Bronchial epithelial cell (primary cell): ENCODE results near the gene SFRP5. TPM values are rescaled to one million over a fixed set of nuclear protein-coding genes. Genes with fewer than 3 reads are reported as not detected.
A peak's percentile ranks its signal among the peaks of the same experiment; 100 is the strongest.

Source experiments
- DNase-seq: peaks from one replicate; pipeline ENCODE4 v3.0.0-alpha.2; 2010; ENCODE audit warnings: low read depth
- FAIRE-seq: peaks from 2 replicates; lab custom pipeline; 2011; peaks lifted over from hg19 to GRCh38; lab: Jason Lieb, UNC
- H3K27me3 ChIP-seq: 2 replicates; pipeline ENCODE4 v1.5.1; 2011; ENCODE audit warnings: low read length; ENCODE audit not compliant: control insufficient read depth, insufficient read depth
- H3K36me3 ChIP-seq: 2 replicates; pipeline ENCODE4 v1.5.1; 2011; ENCODE audit warnings: low read length; ENCODE audit not compliant: control insufficient read depth, insufficient read depth
- H3K4me3 ChIP-seq: 2 replicates; pipeline ENCODE4 v1.5.1; 2011; ENCODE audit warnings: mild to moderate bottlenecking, low read depth, low read length, control low read depth
- CTCF ChIP-seq: IDR thresholded peaks from 2 replicates; pipeline ENCODE4 v1.5.1; 2011; ENCODE audit warnings: mild to moderate bottlenecking, moderate library complexity, low read length, control low read depth, inconsistent platforms; ENCODE audit not compliant: insufficient read depth, severe bottlenecking
- total RNA-seq: library from RNA; depleted of rRNA; stranded (reverse); fragments of >200 nt; gene quantifications from 2 replicates; pipeline ENCODE4 v1.2.1, GENCODE V29; 2014

SFRP5 gene
- total RNA-seq, 1 donor from 2014 or later, result not detected

DNA sequence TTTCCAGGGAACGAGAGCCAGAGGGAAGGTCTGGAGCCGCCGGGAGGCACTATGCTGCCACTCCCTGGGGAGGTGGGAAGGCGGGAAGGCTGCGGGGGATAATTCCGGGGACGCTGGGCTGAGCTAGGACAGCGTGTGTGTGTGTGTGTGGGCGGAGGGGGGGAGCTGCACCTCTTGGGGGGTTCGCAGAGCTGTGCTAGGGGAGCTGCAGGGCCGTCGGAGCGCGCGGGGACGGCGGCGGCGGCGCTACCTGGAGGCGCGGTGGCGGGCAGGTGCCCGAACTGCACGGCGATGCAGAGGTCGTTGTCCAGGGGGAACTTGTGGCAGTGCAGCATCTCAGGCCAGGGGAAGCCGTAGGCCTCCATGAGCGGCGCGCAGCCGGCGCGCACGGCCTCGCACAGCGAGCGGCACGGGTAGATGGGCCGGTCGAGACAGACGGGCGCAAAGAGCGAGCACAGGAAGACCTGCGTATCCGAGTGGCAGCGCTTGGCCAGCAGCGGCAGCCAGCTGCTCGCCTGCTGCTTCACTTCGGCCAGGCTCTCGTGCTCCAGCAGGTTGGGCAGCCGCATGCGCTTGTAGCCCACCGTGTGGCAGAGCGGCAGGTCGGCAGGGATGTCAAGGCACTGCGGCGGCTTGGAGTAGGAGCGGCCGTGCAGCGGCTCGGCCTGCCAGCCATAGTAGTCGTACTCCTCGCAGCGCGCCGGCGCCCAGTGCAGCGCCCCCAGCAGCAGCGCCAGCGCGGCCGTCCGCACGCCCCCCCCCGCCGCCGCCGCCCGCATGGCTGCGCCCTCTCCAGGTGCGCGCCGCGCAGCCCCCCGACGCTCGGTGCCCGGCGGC is 526 bp downstream of the SFRP5 start:
- Histone ChIP-seq H3K4me3 (no peak overlapping the region), H3K27me3 (peaks cover 23% of the 10 kb centered on the region), H3K36me3 (no peaks in the 10 kb centered on the region)
- peak; percentile 8 for DNase-seq
- FAIRE-seq, result no peak
- TF ChIP-seq CTCF, result no peak

GRCh38 chr10:97770255-97770654 is 1.5 kb downstream of the SFRP5 start:
- peaks cover 23% of the 10 kb centered on the region for H3K27me3 ChIP-seq

DNA sequence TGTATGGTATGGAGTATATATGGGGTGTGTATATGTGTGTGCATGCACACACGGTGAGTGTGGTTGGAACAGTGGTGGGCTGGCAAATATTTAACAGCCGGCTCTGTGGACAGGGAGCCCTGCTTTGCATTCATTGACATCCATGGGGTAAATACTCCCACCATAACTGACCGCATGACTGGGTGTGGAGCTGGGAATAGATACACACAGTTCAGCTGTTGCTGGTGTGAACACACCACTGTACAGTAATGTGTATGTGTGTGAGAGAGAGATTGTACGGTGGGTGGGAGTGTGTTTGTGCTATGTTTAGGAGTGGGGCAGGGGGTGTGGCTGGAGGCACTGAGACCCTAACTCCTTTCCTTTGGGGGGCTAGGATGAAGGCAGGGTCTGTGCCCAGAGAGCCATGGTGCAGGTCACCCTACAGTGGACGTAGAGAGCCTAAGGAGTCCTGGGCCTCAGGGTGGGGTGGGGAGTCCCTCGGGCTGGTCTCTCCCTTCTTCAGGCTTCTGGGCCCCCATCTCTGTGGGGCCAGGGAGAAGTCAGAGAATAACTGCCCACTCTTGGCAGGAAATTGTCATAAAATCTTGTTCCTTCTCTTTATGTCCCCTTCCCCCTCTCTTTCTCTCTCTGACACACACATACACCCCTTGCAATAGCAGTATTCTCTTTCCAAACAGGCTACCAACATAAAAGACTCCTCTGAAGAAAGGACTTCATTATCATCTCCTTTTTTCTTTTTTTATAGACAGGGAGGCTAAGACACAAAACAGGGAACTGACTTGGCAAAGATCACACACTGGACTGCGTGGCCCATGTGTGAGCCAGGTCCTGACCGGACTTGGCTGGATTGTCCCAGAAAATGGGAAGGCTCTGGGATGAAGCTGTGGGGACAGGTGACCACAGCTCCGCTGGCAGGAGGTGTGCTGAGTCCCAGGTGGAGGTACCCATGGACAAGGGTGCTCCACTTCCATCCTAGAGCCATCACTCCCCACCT is 3.2 kb downstream of the SFRP5 start:
- H3K36me3 ChIP-seq, result no peaks in the 10 kb centered on the region
- no peak for TF ChIP-seq CTCF
- FAIRE-seq (no peak), DNase-seq (no peak)
- H3K27me3 ChIP-seq, result peaks cover 20% of the 10 kb centered on the region
- no peak overlapping the region for H3K4me3 ChIP-seq

More at GRCh38 chr10:97770255-97770654, 1.5 kb downstream of the SFRP5 start:
- no peaks in the 10 kb centered on the region for H3K36me3 ChIP-seq
- TF ChIP-seq CTCF, result no peak
- FAIRE-seq (no peak), DNase-seq (no peak)
- no peak overlapping the region for H3K4me3 ChIP-seq

DNA sequence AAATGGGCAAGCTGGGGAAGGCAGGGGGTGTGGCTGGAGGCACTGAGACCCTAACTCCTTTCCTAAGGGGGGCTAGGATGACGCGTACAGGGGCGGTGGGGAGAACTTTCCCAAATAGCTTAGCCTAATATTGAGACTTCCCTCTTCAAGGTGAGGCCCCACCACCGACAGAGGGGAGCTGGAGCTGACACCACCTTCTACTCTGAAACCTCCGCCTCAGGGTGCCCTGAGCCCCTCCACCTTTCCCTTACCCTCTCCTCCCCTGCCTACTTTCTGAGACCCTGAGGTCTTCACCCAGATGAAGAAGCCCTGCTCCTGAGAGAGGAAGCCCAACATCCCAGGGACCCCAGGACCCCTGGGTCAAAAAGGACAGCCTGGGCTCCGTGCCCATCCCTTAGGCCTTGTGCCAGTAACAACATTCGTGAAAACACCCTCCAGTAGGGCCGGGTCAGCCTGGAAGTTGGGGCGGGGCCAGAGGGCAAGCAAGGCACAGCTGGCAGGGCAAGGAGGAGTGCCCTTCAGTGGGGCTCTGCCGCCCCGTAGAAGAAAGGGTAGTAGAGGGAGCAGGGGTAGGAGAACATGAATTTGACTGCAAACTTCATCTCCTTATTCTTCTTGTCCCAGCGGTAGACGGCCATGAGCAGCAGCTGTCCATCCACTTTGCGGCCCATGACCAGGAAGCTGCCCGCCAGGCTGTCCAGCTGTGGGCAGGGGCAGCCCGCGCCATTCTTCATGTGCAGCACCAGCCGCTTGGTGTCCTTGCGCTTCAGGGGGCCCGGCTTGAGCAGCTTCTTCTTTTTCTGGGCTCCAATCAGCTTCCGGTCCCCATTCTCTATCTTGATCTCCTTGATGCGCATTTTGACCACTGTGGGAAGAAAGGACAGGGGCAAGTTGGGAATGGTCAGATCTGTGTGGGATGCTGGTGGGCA is 4.5 kb downstream of the SFRP5 start:
- Histone ChIP-seq H3K36me3 (no peaks in the 10 kb centered on the region), H3K4me3 (no peak overlapping the region), H3K27me3 (peaks cover 11% of the 10 kb centered on the region)
- FAIRE-seq, result no peak
- no peak for TF ChIP-seq CTCF
- no peak for DNase-seq
